PFSK-1 (cell line): ENCODE results near the gene TOX2.

Experiments
- FOXP2 ChIP-seq: optimal IDR thresholded peaks from 2 replicates; pipeline ENCODE3; 2011; ENCODE audit warnings: borderline replicate concordance, control low read depth, inconsistent platforms; ENCODE audit not compliant: insufficient read depth; ENCODE audit errors: extremely low read length, extremely low read depth
- POLR2AphosphoS5 ChIP-seq: IDR thresholded peaks from 2 replicates; pipeline ENCODE4 v1.6.1; 2012; ENCODE audit warnings: low read depth, mild to moderate bottlenecking, control low read depth, low read length, moderate library complexity
- REST ChIP-seq, 2 experiments: IDR thresholded peaks; 2 replicates each; pipeline versions ENCODE4 v1.6.1 to v1.8.0; 2011 to 2012; ENCODE audit warnings: low read depth in 2 of 2, low read length in 2 of 2, control low read depth in 1 of 2, inconsistent platforms in 1 of 2, mild to moderate bottlenecking in 1 of 2, moderate library complexity in 1 of 2; ENCODE audit not compliant: insufficient read depth in 1 of 2
- SIN3A ChIP-seq: IDR thresholded peaks from 2 replicates; pipeline ENCODE4 v1.6.1; 2012; ENCODE audit warnings: mild to moderate bottlenecking, low read length, moderate library complexity, borderline replicate concordance; ENCODE audit not compliant: insufficient read depth
- TAF1 ChIP-seq: IDR thresholded peaks from 2 replicates; pipeline ENCODE4 v1.6.1; 2012; ENCODE audit warnings: low read length, control low read depth, borderline replicate concordance; ENCODE audit not compliant: insufficient read depth

GRCh38 chr20:44005661-44006060, 91.0 kb downstream of the TOX2 start:
- TF ChIP-seq REST (IDR thresholded peaks at IDR 0.05; ENCODE audit: insufficient read depth in 1 of 2, low read depth in 2 of 2, low read length in 2 of 2) (no peak), POLR2AphosphoS5 (no peak), TAF1 (no peak), SIN3A (no peak), FOXP2 (no peak)
